ENCODE data around the gene CDH23.

GRCh38 chr10:71601273-71601672 is 204.6 kb downstream of the CDH23 start:
- TF ChIP-seq GATA2 (IDR thresholded peaks at IDR 0.05; ENCODE audit: low read depth, low read length) (no peak), GATA3 (IDR thresholded peaks at IDR 0.05; ENCODE audit: low read depth, low read length) (no peak)

Data from SH-SY5Y (cell line).